HG03378 (cell line): Measurements from ENCODE around the gene DDX59.

Source experiments
- ATAC-seq: cut with Tn5 transposase; IDR thresholded peaks from one replicate; pipeline ENCODE4 v1.9.1; 2021; ENCODE audit warnings: mild to moderate bottlenecking, moderate library complexity; ENCODE audit not compliant: unreplicated experiment

DDX59 gene

GRCh38 chr1:200669314-200670241, at the start of gene DDX59:
Gene DDX59 (minus strand): TSS chr1:200669907. CDS start chr1:200666740, 3,167 bp downstream.
- ATAC-seq: peak; percentile 72

GRCh38 chr1:200714504-200715187, 44.9 kb upstream of the DDX59 start:
- no peak for ATAC-seq

- ATAC-seq: no peak
These were observed 40.5 kb upstream of the DDX59 start for GRCh38 chr1:200710166-200710565.

- ATAC-seq: no peak
These were observed 39.1 kb upstream of the DDX59 start for GRCh38 chr1:200708769-200709168.

DNA sequence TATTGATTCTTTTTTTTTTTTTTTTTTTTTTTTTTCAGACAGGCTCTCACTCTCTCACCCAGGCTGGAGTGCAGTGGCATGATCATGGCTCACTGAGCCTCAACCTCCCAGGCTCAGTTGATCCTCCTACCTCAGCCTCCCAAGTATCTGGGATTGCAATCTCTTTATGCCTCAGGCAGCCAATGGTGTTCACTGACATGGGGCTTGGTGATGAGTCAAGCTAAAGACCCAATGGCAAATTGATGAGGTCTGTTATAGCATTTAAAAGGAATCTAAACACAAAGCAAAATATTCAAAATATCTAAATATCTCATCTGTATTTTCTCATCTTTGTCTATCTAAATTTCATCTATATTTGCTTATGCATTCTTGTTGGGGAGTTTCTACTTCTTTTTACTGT, 38.5 kb upstream of the DDX59 start:
- no peak for ATAC-seq

DNA sequence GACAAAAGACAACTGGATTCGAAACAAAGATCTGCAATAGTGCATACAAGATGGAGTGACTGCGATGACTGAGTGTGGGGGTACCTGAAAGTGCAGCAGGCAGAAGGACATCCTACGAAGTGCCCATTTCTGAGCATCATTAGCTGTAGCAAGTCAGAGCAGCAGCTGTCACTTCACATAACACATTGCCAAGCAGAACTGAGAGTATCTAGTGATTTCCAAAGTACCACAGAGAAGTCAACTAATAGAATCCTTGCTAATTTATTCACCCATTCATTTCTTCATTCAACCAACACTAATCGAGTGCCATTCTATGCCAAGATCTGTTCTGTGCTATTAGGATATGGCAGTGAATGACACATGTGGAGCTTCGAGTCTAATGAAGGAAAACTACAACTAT, 37.4 kb upstream of the DDX59 start:
- no peak for ATAC-seq

GRCh38 chr1:200706111-200706814, 36.6 kb upstream of the DDX59 start:
- no peak for ATAC-seq

DNA sequence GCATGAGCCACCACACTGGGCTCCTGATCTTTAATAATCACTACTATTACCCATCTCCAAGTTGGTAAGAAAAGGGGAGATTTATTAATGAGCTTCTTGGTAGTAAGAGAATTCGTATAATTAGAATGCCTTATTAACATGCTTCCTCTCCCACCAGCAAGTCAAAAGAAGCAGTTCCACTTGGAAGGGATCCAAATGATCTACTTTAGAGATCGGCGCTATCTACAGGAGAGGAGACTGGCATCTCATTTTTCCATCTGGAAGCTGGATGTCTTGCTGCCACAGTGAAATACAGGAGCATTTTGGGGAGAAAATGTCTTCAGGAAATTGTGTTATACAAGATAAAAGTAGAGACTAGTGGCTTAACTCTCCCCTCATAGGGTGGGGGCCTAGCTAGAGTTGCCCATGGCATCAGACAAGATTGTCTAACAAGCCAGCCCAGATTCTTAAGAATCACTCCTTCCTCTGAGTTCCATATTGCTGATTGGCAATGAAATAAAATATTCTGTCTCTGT, 35.3 kb upstream of the DDX59 start:
- no peak for ATAC-seq

DNA sequence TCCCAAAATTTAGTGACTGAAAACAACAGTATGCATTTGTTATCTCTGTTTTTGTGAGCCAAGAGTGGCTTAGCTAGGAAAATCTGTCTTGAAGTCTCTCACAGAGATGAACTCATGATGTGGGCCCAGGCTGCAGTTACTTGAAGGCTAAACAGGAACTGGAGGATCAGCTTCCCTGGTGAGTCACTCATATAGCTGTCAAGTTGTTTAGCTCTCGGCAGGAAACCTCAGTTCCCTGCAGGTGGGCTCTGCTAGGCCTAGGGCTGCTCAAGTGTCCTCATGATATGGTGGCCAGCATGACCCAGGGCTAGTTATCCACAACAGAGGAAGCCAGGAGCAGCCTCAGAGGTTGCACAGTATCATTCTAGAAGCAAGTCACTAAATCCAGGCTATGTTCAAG, 30.2 kb upstream of the DDX59 start:
- ATAC-seq: no peak

- no peak for ATAC-seq
These were observed 25.0 kb upstream of the DDX59 start for GRCh38 chr1:200694738-200695137.

GRCh38 chr1:200693327-200693726, 23.6 kb upstream of the DDX59 start:
- ATAC-seq: no peak

DNA sequence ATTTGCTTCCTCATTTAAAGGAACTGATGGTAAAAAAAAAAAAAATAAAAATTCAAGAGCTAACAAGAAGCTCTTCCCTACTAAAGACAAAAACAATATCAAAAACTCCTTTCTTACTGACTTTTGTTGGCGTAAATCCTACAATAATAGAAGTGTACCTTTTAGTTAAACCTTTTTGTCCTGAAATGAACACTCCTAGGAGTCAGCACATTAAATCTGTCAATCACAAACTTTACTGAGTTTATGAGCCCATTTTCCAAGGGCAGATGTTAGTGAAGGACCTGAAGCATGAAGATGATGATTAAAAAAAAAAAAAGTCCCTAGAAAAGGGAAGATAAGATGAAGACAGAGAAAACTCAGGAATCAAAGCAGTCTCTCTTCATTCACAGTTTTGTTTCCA, 22.6 kb upstream of the DDX59 start:
- ATAC-seq: no peak

GRCh38 chr1:200686620-200687019, 16.9 kb upstream of the DDX59 start:
- ATAC-seq: no peak

- ATAC-seq: no peak
These were observed 14.3 kb upstream of the DDX59 start for GRCh38 chr1:200684015-200684414.

- no peak for ATAC-seq
These were observed 13.6 kb upstream of the DDX59 start for GRCh38 chr1:200683298-200683697.

DNA sequence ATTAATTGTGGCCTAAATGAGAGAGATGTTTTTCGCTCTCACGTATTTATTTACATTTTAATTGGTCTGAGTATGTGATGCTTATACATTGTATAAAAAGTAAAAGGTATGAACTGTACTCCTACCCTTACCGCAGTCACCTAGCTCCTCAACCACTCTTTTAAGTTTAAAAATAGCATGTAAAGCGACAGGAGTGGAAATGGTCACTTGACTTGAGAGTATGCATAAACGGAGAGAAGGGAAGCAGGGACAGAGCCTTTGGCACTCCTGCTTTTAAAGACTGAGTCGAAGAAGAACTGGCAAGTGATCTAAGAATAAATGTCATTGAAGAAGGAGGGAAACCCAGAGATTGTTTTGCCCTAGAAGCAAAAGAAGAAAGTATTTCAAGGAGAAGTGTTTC, 11.5 kb upstream of the DDX59 start:
- no peak for ATAC-seq

- ATAC-seq: no peak
These were observed 7.1 kb upstream of the DDX59 start for GRCh38 chr1:200676829-200677228.

DNA sequence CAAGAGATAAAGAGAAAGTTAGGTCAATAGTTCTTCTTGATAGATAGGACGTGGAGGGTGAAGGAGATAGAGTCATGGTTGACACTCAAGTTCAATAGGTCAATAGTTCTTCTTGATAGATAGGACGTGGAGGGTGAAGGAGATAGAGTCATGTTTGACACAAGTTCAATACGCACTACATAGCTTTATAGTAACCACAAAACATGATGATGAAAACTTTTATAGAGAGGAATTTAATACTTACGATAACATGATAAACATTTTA, 5.8 kb upstream of the DDX59 start:
- no peak for ATAC-seq

- ATAC-seq: no peak
These were observed 5.3 kb upstream of the DDX59 start for GRCh38 chr1:200674838-200675587.

DNA sequence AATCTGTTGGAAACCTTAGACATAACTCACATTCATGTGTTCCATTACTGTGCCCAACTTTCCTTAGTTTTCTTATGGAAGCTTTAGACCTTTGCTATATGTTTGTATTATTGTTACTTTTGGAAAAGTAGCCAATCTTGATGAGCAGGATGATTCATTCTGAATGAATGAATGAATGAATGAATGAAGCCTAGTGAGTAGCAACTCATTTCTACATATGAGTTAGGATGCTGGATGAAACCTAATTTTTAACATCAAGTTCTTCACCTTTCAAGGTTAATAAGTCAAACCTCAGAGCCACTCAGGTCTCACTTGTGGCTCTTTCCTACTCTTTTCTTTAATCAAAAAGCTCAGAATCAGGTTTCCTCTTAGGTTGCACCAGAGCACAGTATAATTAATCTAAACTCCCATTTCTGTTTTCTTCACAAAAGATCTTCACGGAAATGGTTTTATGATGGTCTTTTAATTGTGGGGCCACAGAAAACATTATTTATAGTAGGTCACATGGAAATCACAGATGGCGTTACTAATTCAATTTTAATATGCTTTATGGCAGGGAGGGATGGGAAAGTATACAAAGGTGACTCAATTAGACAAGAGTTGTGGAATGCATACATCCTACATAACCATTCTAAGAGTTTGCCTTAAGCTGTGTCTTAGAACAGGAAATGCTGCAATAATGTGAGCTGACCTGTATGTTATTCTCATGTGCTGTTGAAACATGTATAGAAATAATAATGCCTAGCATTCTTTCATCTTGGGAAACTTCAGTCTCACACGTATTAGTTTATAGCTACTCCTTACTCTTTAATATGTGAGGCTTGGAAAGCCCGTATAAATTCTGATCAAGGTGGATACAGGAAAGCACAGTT, 4.5 kb upstream of the DDX59 start:
- no peak for ATAC-seq
